ENCODE measurements around the gene TCFL5. TPM values are rescaled to one million over a fixed set of nuclear protein-coding genes. Genes with fewer than 3 reads are reported as not detected.

TCFL5 gene
- total and polyA plus RNA-seq, 2 donors (not counting 3 experiments of a cell fraction or from before 2014, with no cell fraction given), result 4.4 to 11.1 TPM

- peaks cover 0 to 3% of the 10 kb centered on the region in 2 experiments for H3K27me3 ChIP-seq (ENCODE audit: control insufficient read depth in 2 of 2, insufficient read depth in 2 of 2, low read length in 2 of 2)
- no TSS peak for BruUV-seq (replicated peaks)
- H2AFZ ChIP-seq (ENCODE audit: low read depth, low read length), result no peak overlapping the region
- no peaks in the 10 kb centered on the region for H3K79me2 ChIP-seq (ENCODE audit: control insufficient read depth, insufficient read depth, low read length)
- FAIRE-seq, result no peak
- no peak overlapping the region for H3K27ac ChIP-seq (ENCODE audit: insufficient read depth, low read depth, low read length)
- no peak overlapping the region for H3K9ac ChIP-seq (replicated peaks; ENCODE audit: extremely low read depth, insufficient read depth, low read length)
- dilution Hi-C loops (cut with MboI; ENCODE audit: extremely low pct_ligation_motif_present, low sequenced_read_pairs) (no loop called here), intact Hi-C loops (cut with micrococcal nuclease) (no loop called here)
- H3K9me3 ChIP-seq (replicated peaks; ENCODE audit: control insufficient read depth, insufficient read depth, low read length), result no peaks in the 10 kb centered on the region
- peaks cover 9% of the 10 kb centered on the region for H3K4me1 ChIP-seq (ENCODE audit: control insufficient read depth, extremely low read depth, insufficient read depth, low read length)
- no peak overlapping the region for H3K4me2 ChIP-seq (ENCODE audit: insufficient read depth, low read length)
- TF ChIP-seq GATA2 (IDR thresholded peaks at IDR 0.05; ENCODE audit: insufficient read depth, insufficient read length, low read depth, low read length) (no peak), POLR2A (IDR thresholded peaks at IDR 0.05; ENCODE audit: low read depth, low read length) (no peak), MAX (IDR thresholded peaks at IDR 0.05; ENCODE audit: insufficient read depth, insufficient read length) (no peak), EZH2 (IDR thresholded peaks at IDR 0.05; ENCODE audit: borderline replicate concordance, low read depth, low read length, severe bottlenecking) (no peak), FOS (IDR thresholded peaks at IDR 0.05; ENCODE audit: borderline replicate concordance, insufficient read depth, low read length) (no peak), POLR2AphosphoS5 (IDR thresholded peaks at IDR 0.05; ENCODE audit: insufficient read depth, low read depth, low read length) (no peak), CTCF (IDR thresholded peaks at IDR 0.05; ENCODE audit: extremely low read depth in 1 of 2, insufficient read depth in 1 of 2, low read depth in 1 of 2, low read length in 2 of 2) (no peak), MYC (IDR thresholded peaks at IDR 0.05; ENCODE audit: low read depth, low read length) (no peak)
- peaks cover 0 to 7% of the 10 kb centered on the region in 2 experiments for H3K36me3 ChIP-seq (ENCODE audit: control insufficient read depth in 2 of 2, extremely low read depth in 1 of 2, insufficient read depth in 2 of 2, low read length in 2 of 2)
- DNase-seq (ENCODE audit: low read depth, low spot score), result no peak
- no peak overlapping the region for H3K4me3 ChIP-seq (replicated peaks in 1 of 3; ENCODE audit: insufficient read depth in 1 of 3, low read depth in 1 of 3, low read length in 3 of 3)
- H4K20me1 ChIP-seq (replicated peaks; ENCODE audit: control insufficient read depth, extremely low read depth, insufficient read depth, low read length), result no peaks in the 10 kb centered on the region
- ChIA-PET POLR2A (interaction anchor here (0.7 kb wide), 1 partner anchor 9 kb away, joined by 3 read pairs; no protein-coding TSS in a partner anchor), CTCF (interaction anchor here (0.8 to 4.9 kb wide), 7 partner anchors 8 to 96 kb away, joined by 3 to 30 read pairs (median 4); partner anchors contain the start of gene GID8)
- H3K9me1 ChIP-seq (replicated peaks; ENCODE audit: control insufficient read depth, extremely low read depth, insufficient read depth, low read length), result no peaks in the 10 kb centered on the region
These were observed 14.9 kb upstream of the TCFL5 start for GRCh38 chr20:62876501-62876901.

Data from endothelial cell of umbilical vein (primary cell).